Uterus (tissue), 4 donors: ENCODE results near the gene DDX23. TPM values are rescaled to one million over a fixed set of nuclear protein-coding genes. Genes with fewer than 3 reads are reported as not detected.

ENCODE experiments used
- DNase-seq, 2 donors: peaks; one replicate each; pipeline ENCODE4 v3.0.0-alpha.2; 2019 to 2020
- H3K27ac ChIP-seq, 2 donors: fragments of 200-600 bp; sonication (generic); 1 replicate in 1 of 2; 2 replicates in 1 of 2; pipeline ENCODE4 v1.5.1; 2016 to 2018
- H3K27me3 ChIP-seq, 2 donors: fragments of 200-600 bp; sonication (generic); one replicate each; pipeline ENCODE4 v1.5.1; 2018 to 2019; ENCODE audit warnings: control low read depth in 1 of 2
- H3K36me3 ChIP-seq, 2 donors: fragments of 200-600 bp; sonication (generic); one replicate each; pipeline ENCODE4 v1.5.1; 2019; ENCODE audit warnings: control low read depth in 1 of 2
- H3K4me1 ChIP-seq, 2 donors: fragments of 200-600 bp; sonication (generic); one replicate each; pipeline ENCODE4 v1.5.1; 2018 to 2019; ENCODE audit warnings: control low read depth in 1 of 2
- H3K4me3 ChIP-seq, 2 donors: fragments of 200-600 bp; sonication (generic); 1 replicate in 1 of 2; 2 replicates in 1 of 2; pipeline ENCODE4 v1.5.1; 2018 to 2019; ENCODE audit warnings: mild to moderate bottlenecking in 1 of 2
- H3K9me3 ChIP-seq, 2 donors: fragments of 200-600 bp; sonication (generic); one replicate each; pipeline ENCODE4 v1.5.1; 2019; ENCODE audit warnings: control low read depth in 1 of 2
- POLR2A ChIP-seq, 2 donors: fragments of 450-650 bp; IDR thresholded peaks; one replicate each; pipeline ENCODE4 v1.6.1; 2016; ENCODE audit warnings: antibody characterized with exemption in 2 of 2, mild to moderate bottlenecking in 1 of 2, moderate library complexity in 1 of 2
- intact Hi-C: fragments of 100-400 bp; cut with DNase I; formaldehyde crosslinking; loops from one replicate; pipeline ENCODE4 v1.15.1; 2023; ENCODE audit warnings: low total_unique reads
- total RNA-seq, 4 donors: library from RNA; depleted of rRNA in 3 of 4; stranded (reverse); fragments of >200 nt in 3 of 4; gene quantifications; one replicate each; pipeline versions ENCODE4 v1.1.0 to v1.2.4, GENCODE V29; 2014 to 2023
- TF ChIP-seq, protein P1 (sequence below), 4 experiments: fragments of 200-600 bp in 2 of 4; fragments of 450-650 bp in 2 of 4; sonication (generic) in 2 of 4; IDR thresholded peaks; one replicate each; pipeline ENCODE4 v1.5.1; 2016 to 2019; ENCODE audit warnings: antibody characterized with exemption in 4 of 4, mild to moderate bottlenecking in 2 of 4, moderate library complexity in 1 of 4
- donor health status: DM: yes; HTN: yes; CAD: no.

Gene DDX23
- total RNA-seq, 4 donors from 2014 or later: 43.8 to 238 (median 81.8) TPM

DNA sequence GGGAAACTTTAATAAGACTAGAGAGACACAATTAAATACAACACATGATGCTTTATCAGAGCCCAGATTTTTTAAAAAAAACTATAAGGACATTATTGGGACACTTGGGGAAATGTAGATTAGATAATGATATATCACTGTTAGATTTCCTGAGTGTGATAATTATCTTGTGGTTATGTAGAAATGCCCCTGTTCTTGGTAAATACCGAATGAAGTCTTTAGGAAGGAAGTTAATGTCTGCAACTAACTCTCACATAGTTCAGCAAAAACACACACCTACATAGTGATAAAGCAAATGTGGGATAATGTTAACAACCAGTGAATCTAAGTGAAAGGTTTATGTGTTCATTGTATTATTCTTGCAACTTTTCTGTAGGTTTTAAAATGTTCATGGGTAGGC is 48.3 kb downstream of the DDX23 start:
- Histone ChIP-seq H3K4me1 (no peaks in the 10 kb centered on the region), H3K27me3 (no peaks in the 10 kb centered on the region), H3K9me3 (no peaks in the 10 kb centered on the region), H3K4me3 (no peak overlapping the region), H3K36me3 (no peaks in the 10 kb centered on the region), H3K27ac (no peak overlapping the region)
- TF ChIP-seq, protein P1, sequence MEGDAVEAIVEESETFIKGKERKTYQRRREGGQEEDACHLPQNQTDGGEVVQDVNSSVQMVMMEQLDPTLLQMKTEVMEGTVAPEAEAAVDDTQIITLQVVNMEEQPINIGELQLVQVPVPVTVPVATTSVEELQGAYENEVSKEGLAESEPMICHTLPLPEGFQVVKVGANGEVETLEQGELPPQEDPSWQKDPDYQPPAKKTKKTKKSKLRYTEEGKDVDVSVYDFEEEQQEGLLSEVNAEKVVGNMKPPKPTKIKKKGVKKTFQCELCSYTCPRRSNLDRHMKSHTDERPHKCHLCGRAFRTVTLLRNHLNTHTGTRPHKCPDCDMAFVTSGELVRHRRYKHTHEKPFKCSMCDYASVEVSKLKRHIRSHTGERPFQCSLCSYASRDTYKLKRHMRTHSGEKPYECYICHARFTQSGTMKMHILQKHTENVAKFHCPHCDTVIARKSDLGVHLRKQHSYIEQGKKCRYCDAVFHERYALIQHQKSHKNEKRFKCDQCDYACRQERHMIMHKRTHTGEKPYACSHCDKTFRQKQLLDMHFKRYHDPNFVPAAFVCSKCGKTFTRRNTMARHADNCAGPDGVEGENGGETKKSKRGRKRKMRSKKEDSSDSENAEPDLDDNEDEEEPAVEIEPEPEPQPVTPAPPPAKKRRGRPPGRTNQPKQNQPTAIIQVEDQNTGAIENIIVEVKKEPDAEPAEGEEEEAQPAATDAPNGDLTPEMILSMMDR (IDR thresholded peaks at IDR 0.05): no peak
- no peak for TF ChIP-seq POLR2A (IDR thresholded peaks at IDR 0.05)
- intact Hi-C loops: no loop called here
- no peak for DNase-seq

GRCh38 chr12:48800971-48801370 is 51.0 kb downstream of the DDX23 start:
- H3K9me3 ChIP-seq: no peaks in the 10 kb centered on the region
- no peaks in the 10 kb centered on the region for H3K4me1 ChIP-seq
- H3K27me3 ChIP-seq: no peaks in the 10 kb centered on the region
- TF ChIP-seq, protein P1 (IDR thresholded peaks at IDR 0.05): no peak
- no peak for TF ChIP-seq POLR2A (IDR thresholded peaks at IDR 0.05)
- no peak overlapping the region for H3K4me3 ChIP-seq
- no peak overlapping the region for H3K27ac ChIP-seq
- no peaks in the 10 kb centered on the region for H3K36me3 ChIP-seq
- intact Hi-C loops: no loop called here
- no peak for DNase-seq

GRCh38 chr12:48800457-48800856 is 51.5 kb downstream of the DDX23 start:
- no peaks in the 10 kb centered on the region for H3K9me3 ChIP-seq
- H3K4me3 ChIP-seq: no peak overlapping the region
- no peak for TF ChIP-seq POLR2A (IDR thresholded peaks at IDR 0.05)
- TF ChIP-seq, protein P1 (IDR thresholded peaks at IDR 0.05): no peak
- no peaks in the 10 kb centered on the region for H3K36me3 ChIP-seq
- no peaks in the 10 kb centered on the region for H3K27me3 ChIP-seq
- no peaks in the 10 kb centered on the region for H3K4me1 ChIP-seq
- intact Hi-C loops: no loop called here
- H3K27ac ChIP-seq: no peak overlapping the region
- DNase-seq: no peak

DNA sequence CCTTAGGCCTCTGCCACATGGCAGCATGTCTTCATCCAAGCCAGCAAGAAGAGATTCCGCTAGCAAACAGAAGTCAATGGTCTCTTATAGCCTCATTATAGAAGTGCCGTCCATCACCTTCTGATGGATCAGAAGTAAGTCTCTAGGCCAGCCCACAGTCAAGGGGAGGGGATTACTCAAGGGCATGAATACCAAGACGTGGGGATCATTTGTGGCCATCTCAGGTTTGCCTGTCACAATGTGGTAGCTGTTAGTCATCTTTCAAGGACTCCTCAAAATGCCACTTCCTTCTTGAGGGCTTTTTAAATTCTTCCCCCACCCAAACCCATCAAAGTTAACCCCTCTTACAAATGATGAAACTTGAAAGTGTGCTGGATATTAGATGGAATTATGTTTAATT is 55.0 kb downstream of the DDX23 start:
- no peaks in the 10 kb centered on the region for H3K36me3 ChIP-seq
- no peak for TF ChIP-seq POLR2A (IDR thresholded peaks at IDR 0.05)
- TF ChIP-seq, protein P1 (IDR thresholded peaks at IDR 0.05): no peak
- no peak overlapping the region for H3K27ac ChIP-seq
- intact Hi-C loops: loop anchor here (5.0 kb wide), 1 partner anchor 45 kb away; no protein-coding TSS in a partner anchor
- DNase-seq: no peak
- H3K9me3 ChIP-seq: no peaks in the 10 kb centered on the region
- H3K4me3 ChIP-seq: no peak overlapping the region
- no peaks in the 10 kb centered on the region for H3K27me3 ChIP-seq
- no peaks in the 10 kb centered on the region for H3K4me1 ChIP-seq

- H3K4me3 ChIP-seq: no peak overlapping the region
- no peaks in the 10 kb centered on the region for H3K36me3 ChIP-seq
- no peak overlapping the region for H3K27ac ChIP-seq
- peak; percentile 77 to 81 for DNase-seq
- no peaks in the 10 kb centered on the region for H3K9me3 ChIP-seq
- H3K4me1 ChIP-seq: no peaks in the 10 kb centered on the region
- intact Hi-C loops: loop anchor here (5.0 kb wide), 1 partner anchor 44 kb away; no protein-coding TSS in a partner anchor
- TF ChIP-seq, protein P1 (IDR thresholded peaks at IDR 0.05): peak; percentile 93 to 99 (median 96)
- TF ChIP-seq POLR2A (IDR thresholded peaks at IDR 0.05): no peak
- no peaks in the 10 kb centered on the region for H3K27me3 ChIP-seq
Measured at GRCh38 chr12:48795550-48796455, 56.2 kb downstream of the DDX23 start.
